Naive thymus-derived CD8-positive, alpha-beta T cell (primary cell): ENCODE data around the gene AIG1. TPM values are rescaled to one million over a fixed set of nuclear protein-coding genes. Genes with fewer than 3 reads are reported as not detected.
"Not testable (repeated sequence)": the region's sequence is repeated elsewhere in the genome, so short reads cannot be mapped to it uniquely, and the experiment has no call there.

ENCODE experiments used
- ATAC-seq, 2 donors: fragments of 150-1000 bp; cut with Tn5 transposase in 1 of 2; sonication (Bioruptor Pico), chemical (Tn5 transposase) in 1 of 2; 1 replicate in 1 of 2; 2 replicates in 1 of 2; pipeline ENCODE4 v1.10.0; 2021; ENCODE audit warnings: mild to moderate bottlenecking in 2 of 2, moderate library complexity in 2 of 2
- POLR2A ChIA-PET: fragments of 350-600 bp; sonication (Branson Sonifier 250); formaldehyde crosslinking; loops from one replicate; lab custom pipeline; 2021; ENCODE audit warnings: antibody characterized with exemption; lab: Charles Lee
- DNase-seq, 10 donors: peaks; one replicate each; pipeline versions ENCODE4 v3.0.0 to v3.0.0-alpha.2; 2020 to 2022
- H3K27ac Mint-ChIP-seq, 10 donors: one replicate each; pipeline ENCODE4 v1.8.0; 2020 to 2022; ENCODE audit warnings: mild to moderate bottlenecking in 10 of 10, mixed read lengths in 10 of 10, moderate library complexity in 4 of 10, inconsistent platforms in 1 of 10
- H3K27me3 Mint-ChIP-seq, 5 donors: one replicate each; pipeline ENCODE4 v1.8.0; 2021 to 2022; ENCODE audit warnings: mixed read lengths in 5 of 5
- H3K36me3 Mint-ChIP-seq, 3 donors: one replicate each; pipeline ENCODE4 v1.8.0; 2020 to 2022; ENCODE audit warnings: mixed read lengths in 3 of 3, mild to moderate bottlenecking in 2 of 3, inconsistent platforms in 1 of 3
- H3K4me1 Mint-ChIP-seq, 4 donors: one replicate each; pipeline ENCODE4 v1.8.0; 2021 to 2022; ENCODE audit warnings: mixed read lengths in 4 of 4
- H3K4me3 Mint-ChIP-seq, 10 donors: one replicate each; pipeline ENCODE4 v1.8.0; 2020 to 2022; ENCODE audit warnings: mild to moderate bottlenecking in 10 of 10, mixed read lengths in 10 of 10, moderate library complexity in 6 of 10, inconsistent platforms in 1 of 10
- H3K9me3 Mint-ChIP-seq, 9 donors: one replicate each; pipeline ENCODE4 v1.8.0; 2020 to 2022; ENCODE audit warnings: mixed read lengths in 9 of 9, mild to moderate bottlenecking in 3 of 9, inconsistent platforms in 1 of 9, moderate library complexity in 1 of 9
- polyA plus RNA-seq, 3 donors: library from polyadenylated mRNA; unstranded; fragments of 300-500 nt; fragmentation: Illumina TruSeq; gene quantifications; one replicate each; pipeline ENCODE4 v1.2.3, GENCODE V29; 2021
- total RNA-seq, 8 experiments: library from RNA in 2 of 8; stranded (reverse) in 2 of 8; gene quantifications; one replicate each; pipeline ENCODE4 v1.2.3 and lab custom pipeline; 2021 to 2026

AIG1 gene
- total and polyA plus RNA-seq, 5 experiments from 2014 or later, result 10.0 to 19.0 (median 14.5) TPM

GRCh38 chr6:143084019-143084418, 23.3 kb downstream of the AIG1 start:
- H3K27me3 Mint-ChIP-seq, DNase-seq, POLR2A ChIA-PET, H3K4me3 Mint-ChIP-seq, H3K9me3 Mint-ChIP-seq, H3K27ac Mint-ChIP-seq, H3K4me1 Mint-ChIP-seq, ATAC-seq: not testable (repeated sequence)
- peaks cover 0 to 10% (median 2%) of the 10 kb centered on the region in 3 donors for H3K36me3 Mint-ChIP-seq

DNA sequence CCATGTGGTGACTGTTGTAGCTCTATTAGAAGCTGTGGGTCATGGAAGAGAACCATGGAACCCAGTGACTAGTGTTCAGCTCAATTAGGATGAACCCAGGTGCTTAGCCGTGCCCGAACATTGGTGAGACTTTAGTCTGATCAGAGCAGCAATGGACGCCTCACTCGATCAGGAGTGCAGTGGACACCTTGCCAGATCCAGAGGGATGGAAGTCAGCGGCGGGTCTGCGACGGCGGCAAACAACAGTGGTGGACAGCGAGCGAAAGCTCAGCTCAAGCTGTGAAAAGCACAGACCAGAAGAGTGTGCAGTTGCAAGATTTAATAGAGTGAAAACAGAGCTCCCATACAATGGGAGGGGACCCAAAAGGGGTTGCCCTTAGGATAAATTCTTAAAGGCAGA, 26.6 kb downstream of the AIG1 start:
- H3K9me3 Mint-ChIP-seq, H3K27me3 Mint-ChIP-seq, ATAC-seq, H3K4me3 Mint-ChIP-seq, DNase-seq, H3K36me3 Mint-ChIP-seq: not testable (repeated sequence)
- peaks cover 10 to 13% (median 12%) of the 10 kb centered on the region in 4 donors for H3K4me1 Mint-ChIP-seq
- POLR2A ChIA-PET, result interaction anchor here (0.9 kb wide), 1 partner anchor 9 kb away, joined by 3 read pairs; no protein-coding TSS in a partner anchor
- H3K27ac Mint-ChIP-seq, result peak overlapping the region in 1 of 10 donors; percentile 18

GRCh38 chr6:143087856-143088255, 27.2 kb downstream of the AIG1 start:
- H3K9me3 Mint-ChIP-seq, result peaks cover 0 to 8% (median 0%) of the 10 kb centered on the region in 9 donors
- H3K36me3 Mint-ChIP-seq, result peaks cover 0 to 5% (median 0%) of the 10 kb centered on the region in 3 donors
- POLR2A ChIA-PET, result no interaction called here
- H3K27ac Mint-ChIP-seq, result no peak overlapping the region
- DNase-seq (no peak), ATAC-seq (no peak)
- no peaks in the 10 kb centered on the region for H3K27me3 Mint-ChIP-seq
- no peak overlapping the region for H3K4me3 Mint-ChIP-seq
- H3K4me1 Mint-ChIP-seq, result peaks cover 10 to 13% (median 12%) of the 10 kb centered on the region in 4 donors

GRCh38 chr6:143090314-143091044, 29.8 kb downstream of the AIG1 start:
- H3K9me3 Mint-ChIP-seq, result peaks cover 0 to 8% (median 0%) of the 10 kb centered on the region in 9 donors
- peaks cover 12 to 15% (median 13%) of the 10 kb centered on the region in 4 donors for H3K4me1 Mint-ChIP-seq
- DNase-seq (peak in 4 of 10 donors; percentile 11 to 45 (median 27)), ATAC-seq (peak; percentile 66 to 85)
- peak overlapping the region in 3 of 10 donors; percentile 5 to 14 (median 10) for H3K4me3 Mint-ChIP-seq
- POLR2A ChIA-PET, result no interaction called here
- peak overlapping the region in 3 of 10 donors; percentile 2 to 9 (median 5) for H3K27ac Mint-ChIP-seq
- peaks cover 0 to 5% (median 4%) of the 10 kb centered on the region in 3 donors for H3K36me3 Mint-ChIP-seq
- no peaks in the 10 kb centered on the region for H3K27me3 Mint-ChIP-seq

DNA sequence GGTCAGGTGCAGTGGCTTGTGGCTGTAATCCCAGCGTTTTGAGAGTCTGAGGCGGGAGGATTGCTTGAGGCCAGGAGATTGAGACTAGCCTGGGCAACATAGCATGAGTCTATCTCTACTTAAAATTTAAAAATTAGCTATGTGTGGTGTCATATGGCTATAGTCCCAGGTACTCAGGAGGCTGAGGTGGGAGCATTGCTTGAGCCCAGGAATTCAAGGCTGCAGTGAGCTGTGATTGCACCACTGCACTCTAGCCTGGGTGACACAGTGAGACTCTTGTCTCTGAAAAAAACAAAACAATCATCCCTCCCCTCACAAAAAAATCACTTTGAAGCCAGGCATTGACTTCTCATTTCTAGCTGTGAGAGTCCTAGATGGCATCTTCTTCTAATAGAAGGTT, 32.1 kb downstream of the AIG1 start:
- H3K4me1 Mint-ChIP-seq, result peaks cover 9 to 16% (median 15%) of the 10 kb centered on the region in 4 donors
- H3K27ac Mint-ChIP-seq, result no peak overlapping the region
- no peaks in the 10 kb centered on the region for H3K27me3 Mint-ChIP-seq
- H3K9me3 Mint-ChIP-seq, result no peaks in the 10 kb centered on the region
- peaks cover 0 to 5% (median 0%) of the 10 kb centered on the region in 3 donors for H3K36me3 Mint-ChIP-seq
- ATAC-seq, result no peak
- H3K4me3 Mint-ChIP-seq, result no peak overlapping the region
- DNase-seq, result no peak
- POLR2A ChIA-PET, result no interaction called here

DNA sequence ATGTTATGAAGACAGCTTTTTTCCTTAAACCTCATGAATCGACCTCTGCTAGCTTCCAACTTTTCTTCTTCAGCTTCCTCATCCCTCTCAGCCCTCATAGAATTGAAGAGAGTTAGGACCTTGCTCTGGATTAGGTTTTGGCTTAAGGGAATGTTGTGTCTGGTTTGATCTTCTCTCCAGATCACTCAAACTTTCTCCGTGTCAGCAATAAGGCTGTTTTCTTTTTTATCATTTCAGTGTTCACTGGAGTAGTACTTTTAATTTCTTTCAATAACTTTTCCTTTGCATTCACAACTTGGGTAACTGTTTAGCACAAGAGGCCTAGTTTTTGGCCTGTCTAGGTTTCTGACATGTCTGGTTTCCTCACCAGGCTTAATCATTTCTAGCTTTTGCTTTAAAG, 32.6 kb downstream of the AIG1 start:
- POLR2A ChIA-PET, result no interaction called here
- no peak overlapping the region for H3K4me3 Mint-ChIP-seq
- no peak for DNase-seq
- peaks cover 9 to 16% (median 15%) of the 10 kb centered on the region in 4 donors for H3K4me1 Mint-ChIP-seq
- H3K36me3 Mint-ChIP-seq, result peaks cover 0 to 5% (median 0%) of the 10 kb centered on the region in 3 donors
- H3K9me3 Mint-ChIP-seq, result no peaks in the 10 kb centered on the region
- no peaks in the 10 kb centered on the region for H3K27me3 Mint-ChIP-seq
- no peak overlapping the region for H3K27ac Mint-ChIP-seq
- ATAC-seq, result no peak

- Mint-ChIP-seq H3K27ac (peak overlapping the region in 2 of 10 donors; percentile 22 to 50), H3K4me3 (no peak overlapping the region), H3K9me3 (no peaks in the 10 kb centered on the region), H3K27me3 (no peaks in the 10 kb centered on the region), H3K36me3 (peaks cover 0 to 5% (median 0%) of the 10 kb centered on the region in 3 donors), H3K4me1 (peaks cover 0 to 5% (median 4%) of the 10 kb centered on the region in 4 donors)
- ATAC-seq (no peak), DNase-seq (no peak)
- POLR2A ChIA-PET, result interaction anchor here (1.1 to 1.9 kb wide), 2 partner anchors 9 to 10 kb away, joined by 3 to 5 read pairs; no protein-coding TSS in a partner anchor
These were observed 35.7 kb downstream of the AIG1 start for GRCh38 chr6:143096403-143096802.

DNA sequence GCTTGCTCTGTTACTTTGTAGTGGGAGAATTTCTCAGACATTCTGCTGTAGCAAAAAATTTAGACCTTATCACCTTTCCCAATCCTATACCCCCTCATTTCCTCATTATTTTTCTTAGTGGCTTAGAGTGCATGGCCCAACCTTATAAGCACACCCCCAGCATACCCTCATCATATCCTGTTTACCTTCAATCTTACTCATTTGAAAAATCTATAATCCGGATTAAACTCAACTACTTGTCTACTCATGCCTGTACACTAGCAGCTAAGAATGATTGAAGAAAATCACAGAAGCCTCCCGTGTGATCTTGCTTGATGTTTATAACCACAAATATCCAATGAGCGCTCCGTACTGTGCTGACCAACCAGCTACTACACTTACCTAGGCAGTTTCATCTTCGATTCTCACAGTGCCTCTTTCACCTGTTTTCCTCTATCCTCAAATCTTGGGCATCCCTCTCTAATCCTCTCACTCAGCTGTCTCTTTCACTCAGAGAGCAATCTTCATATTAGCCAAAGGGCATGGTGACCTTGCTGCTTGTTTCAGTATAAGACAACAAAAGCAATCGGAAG, 36.6 kb downstream of the AIG1 start:
- DNase-seq (peak in 2 of 10 donors; percentile 26 to 53), ATAC-seq (peak; percentile 76 to 95)
- H3K9me3 Mint-ChIP-seq, result no peaks in the 10 kb centered on the region
- H3K36me3 Mint-ChIP-seq, result peaks cover 0 to 5% (median 0%) of the 10 kb centered on the region in 3 donors
- POLR2A ChIA-PET, result interaction anchor here (1.9 kb wide), 1 partner anchor 9 kb away, joined by 5 read pairs; no protein-coding TSS in a partner anchor
- peaks cover 0 to 5% (median 4%) of the 10 kb centered on the region in 4 donors for H3K4me1 Mint-ChIP-seq
- H3K27ac Mint-ChIP-seq, result no peak overlapping the region
- H3K27me3 Mint-ChIP-seq, result no peaks in the 10 kb centered on the region
- H3K4me3 Mint-ChIP-seq, result no peak overlapping the region

GRCh38 chr6:143098054-143098671, 37.5 kb downstream of the AIG1 start:
- POLR2A ChIA-PET, result interaction anchor here (1.9 kb wide), 1 partner anchor 8 kb away, joined by 5 read pairs; no protein-coding TSS in a partner anchor
- DNase-seq (no peak), ATAC-seq (peak; percentile 33 to 46)
- H3K27me3 Mint-ChIP-seq, result no peaks in the 10 kb centered on the region
- peaks cover 0 to 7% (median 0%) of the 10 kb centered on the region in 3 donors for H3K36me3 Mint-ChIP-seq
- H3K4me1 Mint-ChIP-seq, result peaks cover 0 to 5% (median 4%) of the 10 kb centered on the region in 4 donors
- H3K9me3 Mint-ChIP-seq, result no peaks in the 10 kb centered on the region
- no peak overlapping the region for H3K4me3 Mint-ChIP-seq
- H3K27ac Mint-ChIP-seq, result no peak overlapping the region

DNA sequence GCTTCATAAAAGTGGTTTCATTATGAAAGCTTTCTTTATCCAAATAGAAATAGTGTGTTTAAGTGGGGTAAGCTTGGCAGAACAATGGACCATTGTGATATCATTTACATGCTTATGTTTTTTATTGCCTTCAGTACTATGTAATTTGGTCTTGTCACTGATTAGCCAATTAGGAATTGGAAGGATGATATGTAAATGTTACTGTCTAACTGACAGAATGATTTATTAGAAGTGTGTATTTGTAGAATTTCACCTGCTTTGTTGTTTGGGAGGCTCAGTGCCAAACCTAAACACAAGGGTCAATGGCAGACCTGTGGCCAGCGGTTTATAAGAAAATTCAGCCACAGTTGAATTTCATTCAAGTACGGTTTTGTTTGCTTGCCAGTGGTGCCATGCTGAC, 39.0 kb downstream of the AIG1 start:
- ATAC-seq (no peak), DNase-seq (no peak)
- H3K9me3 Mint-ChIP-seq, result no peaks in the 10 kb centered on the region
- H3K4me3 Mint-ChIP-seq, result no peak overlapping the region
- peaks cover 0 to 5% (median 4%) of the 10 kb centered on the region in 4 donors for H3K4me1 Mint-ChIP-seq
- H3K27ac Mint-ChIP-seq, result peak overlapping the region in 1 of 10 donors; percentile 37
- peaks cover 0 to 6% (median 0%) of the 10 kb centered on the region in 3 donors for H3K36me3 Mint-ChIP-seq
- no peaks in the 10 kb centered on the region for H3K27me3 Mint-ChIP-seq
- POLR2A ChIA-PET, result no interaction called here

DNA sequence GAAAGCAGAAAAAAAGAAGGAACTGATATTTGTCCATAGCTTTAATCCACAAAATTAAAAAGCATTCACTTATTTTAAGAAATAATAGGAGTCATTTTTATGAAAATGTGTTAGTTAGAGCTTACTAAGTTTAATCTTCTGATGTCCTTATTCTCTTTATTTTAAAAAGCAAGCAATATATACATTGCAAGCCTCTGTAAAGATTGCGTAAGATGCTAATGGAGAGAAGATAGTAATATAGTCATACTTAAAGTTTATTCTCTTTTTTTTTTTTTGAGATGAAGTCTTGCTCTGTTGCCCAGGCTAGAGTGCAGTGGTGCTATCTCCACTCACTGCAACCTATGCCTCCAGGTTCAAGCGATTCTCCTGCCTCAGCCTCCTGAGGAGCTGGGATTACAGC, 39.7 kb downstream of the AIG1 start:
- no peaks in the 10 kb centered on the region for H3K9me3 Mint-ChIP-seq
- peaks cover 0 to 4% (median 0%) of the 10 kb centered on the region in 3 donors for H3K36me3 Mint-ChIP-seq
- H3K4me3 Mint-ChIP-seq, result no peak overlapping the region
- peaks cover 0 to 5% (median under 1%) of the 10 kb centered on the region in 4 donors for H3K4me1 Mint-ChIP-seq
- no peak overlapping the region for H3K27ac Mint-ChIP-seq
- DNase-seq (no peak), ATAC-seq (no peak)
- H3K27me3 Mint-ChIP-seq, result no peaks in the 10 kb centered on the region
- POLR2A ChIA-PET, result no interaction called here

- H3K9me3 Mint-ChIP-seq, result no peaks in the 10 kb centered on the region
- H3K27me3 Mint-ChIP-seq, result no peaks in the 10 kb centered on the region
- peaks cover 0 to 2% (median under 1%) of the 10 kb centered on the region in 4 donors for H3K4me1 Mint-ChIP-seq
- no peak for DNase-seq
- POLR2A ChIA-PET, result interaction anchor here (0.6 kb wide), 1 partner anchor 14 kb away, joined by 3 read pairs; no protein-coding TSS in a partner anchor
- H3K4me3 Mint-ChIP-seq, result no peak overlapping the region
- no peak overlapping the region for H3K27ac Mint-ChIP-seq
- no peak for ATAC-seq
- H3K36me3 Mint-ChIP-seq, result peaks cover 0 to 2% (median 0%) of the 10 kb centered on the region in 3 donors
These were observed 43.2 kb downstream of the AIG1 start for GRCh38 chr6:143103916-143104315.
